HG02943 (cell line): ENCODE data around the gene GRK3.
"Not testable (repeated sequence)": the region's sequence is repeated elsewhere in the genome, so short reads cannot be mapped to it uniquely, and the experiment has no call there.

ENCODE experiments used
- ATAC-seq: cut with Tn5 transposase; IDR thresholded peaks from one replicate; pipeline ENCODE4 v1.9.1; 2021; ENCODE audit warnings: mild to moderate bottlenecking, low read depth, moderate library complexity; ENCODE audit not compliant: unreplicated experiment

The GRK3 gene

DNA sequence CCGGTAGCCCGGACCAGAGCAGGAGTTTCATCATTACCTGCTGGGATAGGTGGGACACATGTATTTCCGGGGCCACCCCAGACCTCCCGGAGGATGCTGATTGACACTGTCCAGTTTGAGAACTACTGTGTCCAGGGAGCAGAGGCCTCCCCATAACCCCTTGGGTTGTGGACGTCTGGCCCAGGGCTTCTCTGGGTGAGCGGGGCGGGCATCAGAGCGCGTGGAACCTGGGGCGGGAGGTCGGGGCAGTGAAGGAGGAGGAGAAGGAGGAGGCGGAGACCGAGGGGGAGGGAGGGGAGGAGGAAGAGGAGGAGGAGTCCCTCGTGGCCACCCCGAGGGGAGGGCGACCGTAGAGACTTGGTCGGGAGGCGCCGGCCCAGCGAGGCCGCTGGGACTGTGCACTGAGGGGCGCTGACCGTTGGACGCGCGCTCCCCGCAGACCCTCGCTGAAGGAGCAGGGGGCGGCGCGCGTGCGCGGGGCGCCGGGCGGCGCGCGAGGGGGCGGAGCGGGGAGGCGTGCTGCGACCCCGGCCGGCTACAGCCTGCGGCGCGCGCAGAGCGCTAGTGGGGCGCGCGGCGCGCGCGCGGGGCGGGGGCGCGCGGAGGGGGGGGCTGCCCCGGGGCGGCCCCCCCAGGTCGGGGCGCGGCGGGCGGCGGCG lies at the start of gene GRK3:
GRK3 (plus strand) TSS at position 356 of the 659 bp plus-strand sequence. CDS start 366 bp downstream, outside the sequence.
- ATAC-seq, result peak; percentile 52

- no peak for ATAC-seq
These were observed 46.3 kb upstream of the GRK3 start for GRCh38 chr22:25518000-25518663.

DNA sequence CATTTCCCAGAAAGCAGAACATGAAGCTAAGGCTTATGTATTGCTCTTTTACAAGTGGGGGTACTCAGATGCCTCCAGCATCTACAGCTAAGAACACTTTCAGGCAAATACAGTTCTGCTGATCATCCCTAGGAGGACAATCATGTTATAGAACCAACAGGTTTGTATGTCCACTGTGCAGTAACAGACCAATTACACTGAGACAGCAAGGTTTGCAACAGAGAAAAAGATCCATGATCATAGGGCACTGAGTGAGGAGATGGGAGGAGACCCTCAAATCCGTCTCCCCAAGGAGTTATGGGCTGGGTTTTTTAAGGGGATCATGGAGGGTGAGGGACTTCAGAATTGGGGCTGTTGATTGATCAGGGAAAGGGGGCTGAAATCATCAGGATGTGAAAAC lies 39.1 kb upstream of the GRK3 start:
- no peak for ATAC-seq

- not testable (repeated sequence) for ATAC-seq
These were observed 38.5 kb upstream of the GRK3 start for GRCh38 chr22:25525804-25526584.

DNA sequence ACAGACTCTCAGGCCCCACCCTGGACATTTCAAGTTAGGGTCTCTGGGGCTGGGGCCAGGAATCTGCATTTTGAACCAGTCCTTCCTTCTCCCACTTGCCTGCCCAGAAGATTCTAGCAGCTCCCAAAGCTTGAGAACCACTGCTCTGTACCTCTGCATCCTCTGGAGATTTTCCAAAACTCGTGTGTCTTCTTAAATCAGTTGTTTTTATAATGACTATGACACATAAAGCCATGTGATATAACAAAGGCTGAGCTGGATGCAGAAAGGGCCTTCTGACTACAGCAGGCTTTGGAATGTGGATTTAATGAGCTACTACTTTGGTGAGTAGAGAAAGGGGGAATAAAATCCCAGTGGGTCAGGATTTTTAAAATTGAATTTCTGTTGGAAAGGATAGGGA lies 37.5 kb upstream of the GRK3 start:
- not testable (repeated sequence) for ATAC-seq

DNA sequence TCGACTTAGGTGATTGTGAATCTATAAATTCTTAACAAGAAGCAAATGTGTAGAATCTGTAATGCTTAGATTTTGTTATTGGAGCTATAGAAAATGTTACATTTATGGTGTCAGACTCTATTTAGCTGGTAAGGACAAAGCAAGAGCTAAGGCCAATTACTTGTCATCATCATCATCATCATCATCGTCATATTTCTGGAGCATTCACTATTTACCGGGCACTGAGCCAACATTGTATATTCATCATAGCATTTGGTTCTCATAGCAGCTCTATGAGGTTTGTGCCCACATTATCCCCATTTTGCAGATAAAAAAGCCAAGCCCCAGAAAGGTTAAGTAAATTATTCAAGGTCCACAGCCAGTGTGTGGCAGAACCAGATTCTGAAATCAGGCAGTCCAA lies 36.4 kb upstream of the GRK3 start:
- ATAC-seq, result not testable (repeated sequence)

- not testable (repeated sequence) for ATAC-seq
These were observed 35.4 kb upstream of the GRK3 start for GRCh38 chr22:25529059-25529458.

DNA sequence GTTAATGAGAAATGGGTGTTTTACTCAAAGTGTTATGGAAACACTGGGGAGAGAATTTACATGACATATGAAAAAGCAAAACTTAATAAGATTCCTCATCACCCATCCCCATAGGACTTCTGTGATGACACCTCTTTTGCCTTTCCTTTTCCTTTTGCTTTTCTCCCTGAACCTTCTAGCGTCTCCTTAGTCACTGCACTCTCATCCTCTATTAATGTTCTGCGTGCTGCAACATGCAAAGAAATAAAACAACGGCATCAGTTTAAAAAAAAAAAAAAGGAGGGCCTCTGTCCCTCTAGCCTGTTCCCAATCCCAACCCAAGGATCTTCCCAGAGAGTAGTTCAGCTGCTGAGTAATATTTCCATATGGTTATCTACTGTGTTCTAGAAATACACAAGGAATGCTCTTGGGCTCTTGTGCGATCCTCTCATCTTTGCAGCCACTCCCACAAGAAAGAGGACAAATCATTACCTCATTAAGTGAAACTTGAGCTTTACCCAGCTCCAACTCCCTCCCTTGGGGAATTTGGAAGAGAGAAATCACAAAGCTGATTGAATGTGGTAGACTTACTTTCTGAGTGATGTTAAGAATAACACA lies 34.8 kb upstream of the GRK3 start:
- ATAC-seq, result not testable (repeated sequence)

GRCh38 chr22:25531677-25532076 lies 32.8 kb upstream of the GRK3 start:
- not testable (repeated sequence) for ATAC-seq

DNA sequence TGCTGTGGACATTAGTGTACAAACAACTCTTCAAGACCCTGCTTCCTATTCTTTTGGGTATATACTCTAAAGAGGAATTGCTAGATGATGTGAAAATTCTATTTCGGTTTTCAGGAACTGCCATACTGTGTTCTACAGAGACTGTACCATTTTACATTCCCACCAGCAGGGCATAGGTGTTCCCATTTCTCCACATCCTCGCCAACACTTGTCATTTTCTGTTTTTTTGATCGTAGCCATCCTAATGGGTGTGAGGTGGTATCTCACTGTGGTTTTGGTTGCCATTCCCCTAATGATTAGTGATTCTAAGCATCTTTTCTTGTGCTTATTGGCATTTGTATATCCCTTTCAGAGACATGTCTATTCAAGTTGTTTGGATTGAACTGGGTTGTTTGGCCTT lies 29.8 kb upstream of the GRK3 start:
- ATAC-seq, result no peak

GRCh38 chr22:25536589-25536988 lies 27.9 kb upstream of the GRK3 start:
- no peak for ATAC-seq

GRCh38 chr22:25540166-25540907 lies 24.1 kb upstream of the GRK3 start:
- ATAC-seq, result no peak

DNA sequence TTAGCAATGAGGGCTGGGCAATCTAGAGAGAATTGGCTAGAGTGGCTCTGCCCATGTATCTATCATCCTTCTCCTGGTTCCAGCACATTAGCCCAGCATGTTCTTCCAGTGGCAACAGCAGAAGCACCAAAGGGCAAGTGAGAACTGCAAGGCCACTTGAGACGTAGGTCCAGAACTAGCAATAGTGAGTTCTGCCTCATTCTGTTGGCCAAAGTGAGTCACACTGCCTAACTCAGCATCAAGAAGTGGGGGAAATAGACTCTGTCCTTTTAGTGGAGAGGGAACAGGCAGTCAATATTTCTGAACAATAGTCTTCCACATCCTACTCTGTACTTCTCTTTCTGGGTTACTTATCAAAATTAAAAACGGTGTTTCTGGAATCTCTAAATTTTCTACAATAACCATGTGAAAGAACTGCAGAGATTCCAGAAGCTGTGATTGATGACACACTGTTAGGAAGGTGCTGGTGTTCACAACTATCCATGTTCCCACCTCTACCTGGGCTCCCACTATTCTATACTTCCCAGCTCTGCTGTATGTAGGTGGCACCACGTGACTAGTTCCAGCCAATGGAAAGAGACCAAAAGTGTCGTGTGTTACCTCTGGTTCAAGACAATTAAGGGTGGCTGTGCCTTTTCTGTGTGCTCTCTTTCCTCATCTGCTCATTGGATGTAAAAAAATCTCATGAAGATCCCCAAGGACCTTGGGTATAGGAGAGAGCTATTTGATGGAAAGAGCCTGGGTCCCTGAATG lies 23.4 kb upstream of the GRK3 start:
- no peak for ATAC-seq

DNA sequence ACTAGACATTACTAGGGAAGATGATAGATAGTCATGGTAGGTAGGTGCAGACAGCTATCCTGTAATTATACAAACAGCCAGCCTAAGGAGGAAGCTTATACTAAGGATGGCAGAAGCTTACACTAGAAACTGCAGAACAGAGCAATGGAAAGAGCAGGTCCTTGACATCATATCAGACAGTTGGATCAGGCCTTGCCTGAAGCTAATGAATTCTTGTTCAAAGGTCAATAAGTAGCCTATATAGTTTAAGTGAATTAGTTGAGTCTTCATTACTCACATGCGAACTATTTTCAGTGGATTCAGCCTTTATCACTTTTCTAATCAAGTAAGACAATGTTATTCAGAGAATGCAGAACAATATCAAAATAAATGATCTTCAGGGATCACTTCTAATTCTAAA lies 22.3 kb upstream of the GRK3 start:
- no peak for ATAC-seq

DNA sequence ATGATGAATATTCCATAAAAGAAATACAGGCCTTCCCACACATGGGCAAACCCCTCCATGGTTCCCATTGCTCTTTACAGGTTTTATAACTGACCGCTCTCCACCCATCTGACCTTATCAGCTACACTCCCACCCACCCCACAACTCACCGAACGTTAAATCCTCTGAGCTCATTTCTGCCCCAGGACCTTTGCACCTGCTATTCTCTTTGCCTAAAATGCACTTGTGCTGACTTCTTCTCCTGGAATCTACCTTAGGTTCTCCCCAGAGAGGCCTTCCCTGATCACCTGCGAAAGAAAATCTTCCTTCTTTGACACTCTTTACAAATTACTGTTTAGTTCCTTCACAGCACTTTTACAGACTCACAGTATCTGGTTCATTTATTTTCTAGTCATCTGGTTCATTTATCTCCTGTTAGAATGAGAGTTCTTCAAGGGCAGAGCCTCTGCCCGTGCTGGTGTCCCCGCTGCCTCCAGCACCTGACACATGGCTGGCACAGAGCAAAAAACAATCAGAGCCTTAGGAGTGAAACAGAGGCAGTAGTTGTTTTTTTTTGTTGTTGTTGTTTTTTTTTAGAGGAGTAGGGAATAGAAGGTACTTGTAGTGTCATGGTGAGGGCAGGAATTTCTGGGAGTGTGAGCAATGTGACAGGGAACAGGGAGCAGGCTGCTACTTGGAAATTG lies 21.6 kb upstream of the GRK3 start:
- ATAC-seq, result no peak

- no peak for ATAC-seq
These were observed 19.3 kb upstream of the GRK3 start for GRCh38 chr22:25545146-25545545.

GRCh38 chr22:25545672-25546071 lies 18.8 kb upstream of the GRK3 start:
- ATAC-seq, result no peak

DNA sequence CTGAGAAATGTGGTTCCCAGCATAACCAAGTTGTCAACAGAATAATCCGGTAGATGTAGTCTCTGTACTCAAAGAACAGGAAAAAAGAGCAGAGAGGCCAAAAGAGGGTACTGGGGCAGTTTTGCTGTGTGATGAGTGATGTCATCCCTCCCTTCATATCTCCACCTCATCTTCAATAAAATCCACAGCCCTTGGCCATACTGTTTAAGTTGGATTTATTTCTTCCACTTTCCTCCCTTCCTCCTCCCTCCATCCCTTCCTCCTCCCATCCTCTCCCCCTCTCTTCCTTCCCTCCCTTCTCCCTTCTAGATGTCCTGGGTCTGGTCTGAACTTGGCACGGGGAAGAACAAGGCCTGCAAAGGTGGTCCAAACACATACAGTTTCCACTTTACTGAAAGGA lies 18.2 kb upstream of the GRK3 start:
- no peak for ATAC-seq

GRCh38 chr22:25546751-25547150 lies 17.7 kb upstream of the GRK3 start:
- no peak for ATAC-seq
